H1 (cell line): ENCODE data around the gene ZNF516. TPM values are rescaled to one million over a fixed set of nuclear protein-coding genes. Genes with fewer than 3 reads are reported as not detected.

Experiments used
- CTCF ChIA-PET: fragments of 300-600 bp; sonication (Branson Sonifier 250); formaldehyde crosslinking; loops from one replicate; lab custom pipeline; 2021; ENCODE audit not compliant: partially characterized antibody; lab: Charles Lee
- POLR2A ChIA-PET: fragments of 300-600 bp; sonication (Branson Sonifier 250); formaldehyde crosslinking; loops from one replicate; lab custom pipeline; 2021; ENCODE audit warnings: inconsistent platforms; ENCODE audit not compliant: partially characterized antibody; lab: Charles Lee
- DNase-seq, 2 experiments: peaks; one replicate each; pipeline versions ENCODE4 v3.0.0 to v3.0.0-alpha.2; 2010 to 2022; ENCODE audit warnings: low spot score in 2 of 2, low read depth in 1 of 2, mixed read lengths in 1 of 2
- FAIRE-seq: peaks from 2 replicates; lab custom pipeline; 2011; peaks lifted over from hg19 to GRCh38; lab: Jason Lieb, UNC
- H2AFZ ChIP-seq: 2 replicates; pipeline ENCODE4 v1.8.1; 2012; ENCODE audit warnings: low read length, inconsistent platforms
- H2AK5ac ChIP-seq: 2 replicates; pipeline ENCODE4 v1.6.1; 2013; ENCODE audit warnings: low read depth, low read length
- H2BK120ac ChIP-seq: replicated peaks from 2 replicates; pipeline ENCODE3; 2013; ENCODE audit warnings: low read depth, low read length, inconsistent platforms
- H2BK12ac ChIP-seq: 2 replicates; pipeline ENCODE4 v1.6.1; 2013; ENCODE audit warnings: low read depth, low read length
- H2BK15ac ChIP-seq: 2 replicates; pipeline ENCODE4 v1.6.1; 2013; ENCODE audit warnings: low read length
- H2BK20ac ChIP-seq: 2 replicates; pipeline ENCODE4 v1.6.1; 2013; ENCODE audit warnings: low read length
- H2BK5ac ChIP-seq: 2 replicates; pipeline ENCODE4 v1.6.1; 2013; ENCODE audit warnings: low read depth, low read length
- H3K14ac ChIP-seq: 2 replicates; pipeline ENCODE4 v1.6.1; 2013; ENCODE audit warnings: inconsistent platforms; ENCODE audit not compliant: insufficient read length
- H3K18ac ChIP-seq: 2 replicates; pipeline ENCODE4 v1.6.1; 2013; ENCODE audit warnings: low read length; ENCODE audit errors: extremely low read depth
- H3K23ac ChIP-seq: 2 replicates; pipeline ENCODE4 v1.6.1; 2013; ENCODE audit warnings: inconsistent platforms; ENCODE audit not compliant: insufficient read length
- H3K23me2 ChIP-seq: 2 replicates; pipeline ENCODE4 v1.6.1; 2013; ENCODE audit warnings: low read depth, low read length
- H3K27ac ChIP-seq: 2 replicates; pipeline ENCODE4 v1.6.1; 2011; ENCODE audit warnings: low read depth, low read length, inconsistent platforms
- H3K27me3 ChIP-seq, 4 experiments: replicated peaks in 1 of 4; 1 replicate in 1 of 4; 2 replicates in 3 of 4; pipeline versions ENCODE4 v1.6.1 to v1.8.1; 2011 to 2013; ENCODE audit warnings: low read length in 3 of 4, mild to moderate bottlenecking in 3 of 4, inconsistent platforms in 2 of 4, mixed read lengths in 2 of 4, moderate library complexity in 1 of 4; ENCODE audit not compliant: control insufficient read depth in 3 of 4, insufficient read depth in 3 of 4; ENCODE audit errors: extremely low read depth in 1 of 4
- H3K36me3 ChIP-seq, 4 experiments: 2 replicates each; pipeline versions ENCODE4 v1.6.1 to v1.8.1; 2011 to 2013; ENCODE audit warnings: mild to moderate bottlenecking in 4 of 4, low read length in 3 of 4, moderate library complexity in 2 of 4, control low read depth in 1 of 4, inconsistent platforms in 1 of 4; ENCODE audit not compliant: insufficient read depth in 4 of 4, control insufficient read depth in 2 of 4
- H3K4ac ChIP-seq: replicated peaks from 2 replicates; pipeline ENCODE3; 2013; ENCODE audit warnings: low read length, low read depth, mixed read lengths, inconsistent platforms; ENCODE audit not compliant: insufficient read length
- H3K4me1 ChIP-seq, 4 experiments: replicated peaks in 1 of 4; 1 replicate in 1 of 4; 2 replicates in 3 of 4; pipeline versions ENCODE4 v1.6.1 to v1.8.1; 2011 to 2013; ENCODE audit warnings: low read length in 3 of 4, inconsistent platforms in 2 of 4, mixed read lengths in 1 of 4; ENCODE audit not compliant: insufficient read depth in 4 of 4, control insufficient read depth in 3 of 4
- H3K4me2 ChIP-seq, 2 experiments: 2 replicates each; pipeline versions ENCODE4 v1.6.1 to v1.8.1; 2011 to 2013; ENCODE audit warnings: low read depth in 2 of 2, low read length in 2 of 2, control low read depth in 1 of 2, inconsistent platforms in 1 of 2, mild to moderate bottlenecking in 1 of 2; ENCODE audit not compliant: insufficient read depth in 1 of 2
- H3K4me3 ChIP-seq, 4 experiments: fragments of 200-600, 300-600 bp in 1 of 4; sonication (generic), shearing (Covaris generic), sonication (Bioruptor Twin) in 1 of 4; 2 replicates each; pipeline versions ENCODE4 v1.5.1 to v1.8.1; 2011 to 2016; ENCODE audit warnings: low read length in 4 of 4, low read depth in 3 of 4, control low read depth in 2 of 4, inconsistent platforms in 2 of 4, mild to moderate bottlenecking in 2 of 4, mixed read lengths in 1 of 4, moderate library complexity in 1 of 4; ENCODE audit not compliant: insufficient read depth in 2 of 4; ENCODE audit errors: extremely low read depth in 1 of 4
- H3K56ac ChIP-seq: replicated peaks from 2 replicates; pipeline ENCODE3; 2013; ENCODE audit warnings: low read depth, mild to moderate bottlenecking, mixed read lengths, low read length, inconsistent platforms; ENCODE audit not compliant: insufficient read length
- H3K79me1 ChIP-seq: 2 replicates; pipeline ENCODE4 v1.6.1; 2013; ENCODE audit warnings: low read depth, low read length, control low read depth
- H3K79me2 ChIP-seq, 2 experiments: 2 replicates each; pipeline versions ENCODE4 v1.6.1 to v1.8.1; 2012 to 2013; ENCODE audit warnings: low read length in 2 of 2, mild to moderate bottlenecking in 2 of 2, inconsistent platforms in 1 of 2; ENCODE audit not compliant: insufficient read depth in 2 of 2, control insufficient read depth in 1 of 2
- H3K9ac ChIP-seq, 4 experiments: replicated peaks in 1 of 4; 1 replicate in 1 of 4; 2 replicates in 3 of 4; pipeline versions ENCODE4 v1.6.1 to v1.8.1; 2011 to 2013; ENCODE audit warnings: low read depth in 3 of 4, low read length in 3 of 4, control low read depth in 2 of 4, mild to moderate bottlenecking in 2 of 4, moderate library complexity in 2 of 4, inconsistent platforms in 1 of 4; ENCODE audit errors: extremely low read depth in 1 of 4
- H3K9me3 ChIP-seq, 2 experiments: 2 replicates each; pipeline versions ENCODE4 v1.6.1 to v1.8.1; 2012 to 2013; ENCODE audit warnings: mild to moderate bottlenecking in 2 of 2, moderate library complexity in 2 of 2, control low read depth in 1 of 2, inconsistent platforms in 1 of 2, low read depth in 1 of 2, low read length in 1 of 2, mixed read lengths in 1 of 2; ENCODE audit not compliant: insufficient read depth in 2 of 2
- H4K20me1 ChIP-seq, 2 experiments: replicated peaks in 1 of 2; 2 replicates each; pipeline versions ENCODE3 to v1.8.1; 2011 to 2013; ENCODE audit warnings: inconsistent platforms in 2 of 2, low read length in 2 of 2, mild to moderate bottlenecking in 1 of 2; ENCODE audit not compliant: insufficient read depth in 2 of 2, control insufficient read depth in 1 of 2
- H4K5ac ChIP-seq: 2 replicates; pipeline ENCODE4 v1.6.1; 2013; ENCODE audit warnings: low read length, low read depth, mixed read lengths, inconsistent platforms; ENCODE audit not compliant: insufficient read length
- H4K8ac ChIP-seq: 2 replicates; pipeline ENCODE4 v1.8.0; 2013; ENCODE audit warnings: mild to moderate bottlenecking, moderate library complexity, low read length, inconsistent platforms; ENCODE audit not compliant: insufficient read depth; ENCODE audit errors: extremely low read depth
- H4K91ac ChIP-seq: replicated peaks from 2 replicates; pipeline ENCODE3; 2013; ENCODE audit warnings: low read length, mixed read lengths, inconsistent platforms; ENCODE audit not compliant: insufficient read length
- SP4 ChIP-seq: IDR thresholded peaks from 2 replicates; pipeline ENCODE4 v1.6.1; 2012; ENCODE audit warnings: low read length, inconsistent platforms
- WGBS, 2 experiments: shearing (Covaris generic) in 1 of 2; methylation state at CpG; one replicate each; pipeline versions ENCODE4 v1.1.6 to v1.1.7; 2013 to 2015; ENCODE audit warnings: low lambda C conversion rate in 2 of 2, mixed read lengths in 2 of 2, inconsistent platforms in 1 of 2, low coverage in 1 of 2, missing lambda C conversion rate in 1 of 2; ENCODE audit not compliant: insufficient replicate concordance in 2 of 2, insufficient coverage in 1 of 2, insufficient read length in 1 of 2; ENCODE audit errors: extremely low coverage in 1 of 2, missing lambda C conversion rate in 1 of 2; 5-methylcytosine and 5-hydroxymethylcytosine counted together
- polyA plus RNA-seq, 7 experiments: library from polyadenylated mRNA; depleted of rRNA in 3 of 7; stranded (reverse) in 5 of 7; unstranded in 2 of 7; fragments of >200 nt in 5 of 7; fragments of 200-250 nt in 2 of 7; gene quantifications; 1 replicate in 5 of 7; 2 replicates in 1 of 7; 4 replicates in 1 of 7; pipeline versions ENCODE4 v1.2.1 to v1.2.3, GENCODE V29; 2011 to 2013; ENCODE audit warnings: missing spikeins in 2 of 7, mixed read lengths in 2 of 7
- total RNA-seq: library from RNA; stranded (reverse); fragmentation: NEBNext Ultra II Directional; extraction: Animal tissue kit (Norgen Biotek cat#: 25700); gene quantifications from 2 replicates; pipeline ENCODE4 v1.2.1, GENCODE V29; 2021

Gene ZNF516
- total and polyA plus RNA-seq, 2 of the 8 experiments (the other 6 are each of a cell fraction or from before 2014, with no cell fraction given): 7.3 to 17.0 TPM

GRCh38 chr18:76505614-76506013 is 10.6 kb upstream of the ZNF516 start:
- Histone ChIP-seq H3K27me3 (no peaks in the 10 kb centered on the region; a peak in 1 of 7 replicates), H2BK20ac (no peak overlapping the region)
- TF ChIP-seq SP4: no peak

More at GRCh38 chr18:76505614-76506013, 10.6 kb upstream of the ZNF516 start:
- Histone ChIP-seq H3K27ac (no peak overlapping the region), H3K79me2 (no peaks in the 10 kb centered on the region), H2BK120ac (no peak overlapping the region), H3K9ac (no peak overlapping the region), H3K14ac (no peak overlapping the region), H2BK15ac (no peak overlapping the region), H2AK5ac (no peak overlapping the region), H4K91ac (no peak overlapping the region), H4K8ac (no peak overlapping the region), H4K20me1 (no peaks in the 10 kb centered on the region), H3K4me1 (peaks cover 0 to 7% (median 4%) of the 10 kb centered on the region in 4 experiments; a peak in 3 of 7 replicates), H3K9me3 (no peaks in the 10 kb centered on the region), H3K4me2 (no peak overlapping the region), H3K79me1 (no peaks in the 10 kb centered on the region), H4K5ac (no peak overlapping the region), H3K36me3 (no peaks in the 10 kb centered on the region), H2BK12ac (no peak overlapping the region), H2AFZ (no peak overlapping the region), H3K4me3 (no peak overlapping the region), H3K18ac (no peak overlapping the region), H2BK5ac (no peak overlapping the region), H3K23ac (no peak overlapping the region), H3K4ac (no peak overlapping the region), H3K23me2 (no peaks in the 10 kb centered on the region), H3K56ac (no peak overlapping the region)
- 94% methylated on average over 2 of the region's 2 CpGs; no CpG with 5 or more reads in 1 of the 2 experiments for WGBS, 2 experiments
- no peak for DNase-seq
- ChIA-PET CTCF (no interaction called here), POLR2A (no interaction called here)
- no peak for FAIRE-seq
